ENCODE data around the gene TMEM131. TPM values are rescaled to one million over a fixed set of nuclear protein-coding genes. Genes with fewer than 3 reads are reported as not detected.
"Not testable (repeated sequence)": the region's sequence is repeated elsewhere in the genome, so short reads cannot be mapped to it uniquely, and the experiment has no call there.

Gene TMEM131
- total RNA-seq, 1 experiment from 2014 or later, result 32.4 TPM

DNA sequence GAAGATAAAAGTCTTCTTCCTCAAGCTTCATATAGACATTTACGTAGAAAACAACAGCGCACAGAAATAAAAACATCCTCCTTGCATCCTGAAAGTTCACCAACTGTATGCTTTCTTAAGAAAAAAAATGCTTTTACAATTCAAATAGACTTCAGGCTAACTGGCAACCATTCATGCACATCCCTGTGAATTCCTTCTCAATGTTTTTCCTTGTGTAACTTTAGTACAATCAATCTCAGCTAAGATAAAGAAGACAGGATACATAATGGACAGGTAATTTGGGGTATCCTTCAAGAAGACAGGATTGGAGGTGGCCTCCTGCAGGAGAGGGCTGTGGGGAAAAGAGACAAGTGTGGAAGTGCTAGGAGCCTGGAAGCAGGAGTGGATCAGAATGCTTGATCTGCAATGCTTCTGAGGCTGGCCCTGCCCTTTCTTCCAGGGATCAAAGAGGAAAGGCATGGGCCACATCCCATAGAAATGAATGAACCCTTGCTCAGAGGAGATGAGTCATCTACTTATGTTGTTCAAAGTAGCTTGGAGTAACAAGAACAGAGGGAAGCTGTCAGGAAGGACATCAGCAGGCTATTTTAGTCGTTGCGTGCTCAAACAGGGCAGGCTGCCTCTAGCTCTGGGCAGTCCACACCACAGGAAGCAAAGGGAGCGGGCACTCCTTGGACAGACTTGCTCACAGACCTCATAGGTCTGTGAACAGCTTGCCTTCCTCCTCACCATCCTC, 126.6 kb downstream of the TMEM131 start:
- DNase-seq (ENCODE audit: low read depth), result peak; percentile 100

DNA sequence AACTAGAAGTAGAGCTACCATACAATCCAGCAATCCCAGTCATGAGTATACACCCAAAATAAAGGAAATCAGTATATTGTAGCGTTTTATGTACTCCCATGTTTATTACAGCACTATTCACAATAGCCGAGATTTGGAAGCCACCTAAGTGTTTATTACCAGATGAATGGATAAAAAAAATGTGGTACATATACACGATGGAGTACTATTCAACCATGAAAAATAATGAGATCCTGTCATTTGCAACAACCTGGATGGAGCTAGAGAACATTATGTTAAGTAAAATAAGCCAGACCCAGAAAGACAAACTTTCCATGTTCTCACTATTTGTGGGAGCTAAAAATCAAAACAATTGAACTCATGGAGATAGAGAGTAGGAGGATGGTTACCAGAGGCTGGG, 131.9 kb downstream of the TMEM131 start:
- DNase-seq (ENCODE audit: low read depth), result no peak

DNA sequence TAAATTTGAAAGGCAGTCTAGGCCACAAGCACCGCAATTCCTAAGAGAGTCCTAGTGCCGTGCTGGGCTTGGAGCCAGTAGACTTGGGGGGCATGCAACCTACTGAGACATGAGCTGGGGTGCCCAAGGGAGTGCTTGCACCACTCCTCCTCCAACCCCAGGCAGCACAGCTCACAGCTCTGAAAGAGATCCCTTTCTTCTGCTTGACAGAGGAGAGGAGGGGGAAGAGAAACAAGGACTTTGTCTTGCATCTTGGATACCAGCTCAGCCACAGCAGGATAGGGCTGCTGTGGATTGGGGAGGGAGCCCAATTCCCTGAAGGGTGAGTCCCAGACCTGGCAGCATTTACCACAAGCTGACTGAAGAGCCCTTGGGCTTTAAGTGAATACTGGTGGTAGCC, 134.6 kb downstream of the TMEM131 start:
- peak; percentile 60 for DNase-seq (ENCODE audit: low read depth)

DNA sequence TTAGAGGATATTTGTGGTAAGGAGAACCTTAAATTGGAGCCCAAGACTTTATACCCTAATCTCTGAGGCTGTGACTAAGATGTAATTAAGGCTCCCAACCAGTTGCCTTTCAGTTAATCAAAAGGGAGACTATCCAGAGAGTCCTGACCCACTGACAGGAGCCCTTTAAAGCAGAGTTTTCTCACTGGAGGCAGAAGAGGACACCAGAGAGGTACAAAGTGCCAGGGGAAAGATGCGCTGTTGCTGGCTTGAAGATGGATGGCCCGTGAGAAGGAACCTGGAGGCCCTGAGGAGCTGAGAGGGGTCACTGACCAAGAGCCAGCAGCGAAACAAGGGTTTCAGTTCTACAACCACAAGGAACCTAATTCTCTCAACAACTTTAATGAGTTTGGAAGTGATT, 137.3 kb downstream of the TMEM131 start:
- peak; percentile 33 for DNase-seq (ENCODE audit: low read depth)

DNA sequence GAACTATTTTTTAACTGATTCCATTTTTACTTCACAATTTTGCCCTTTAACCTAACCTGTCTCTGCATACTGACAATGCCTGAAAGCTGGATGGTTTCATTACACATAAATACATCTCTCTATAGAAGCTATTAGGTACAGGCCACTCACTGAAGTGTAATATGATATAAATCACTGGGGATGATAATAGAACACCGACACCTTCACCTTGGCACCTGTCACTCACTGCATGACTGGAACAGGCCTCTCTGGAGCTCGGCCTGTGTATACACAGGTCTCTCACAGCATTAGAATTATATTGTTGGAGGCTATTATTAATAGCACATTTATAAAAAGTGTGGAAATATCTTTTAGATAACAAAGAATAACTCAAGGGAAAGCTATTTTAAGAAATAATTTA, 138.2 kb downstream of the TMEM131 start:
- DNase-seq (ENCODE audit: low read depth), result no peak

DNA sequence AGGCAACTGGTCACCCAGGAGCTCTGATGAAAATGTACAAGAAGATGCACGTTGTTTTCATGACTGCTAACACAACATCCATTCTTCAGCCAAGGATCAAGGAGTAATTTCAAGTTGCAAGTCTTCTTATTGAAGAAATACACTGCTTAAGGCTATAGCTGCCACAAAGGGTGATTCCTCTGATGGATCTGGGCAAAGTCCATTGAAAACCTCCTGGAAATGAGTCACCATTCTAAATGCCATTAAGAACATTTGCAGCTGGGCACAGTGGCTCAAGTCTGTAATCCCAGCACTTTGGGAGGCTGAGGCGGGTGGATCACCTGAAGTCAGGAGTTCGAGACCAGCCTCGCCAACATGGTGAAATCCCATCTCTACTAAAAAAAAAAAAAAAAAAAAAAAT, 142.7 kb downstream of the TMEM131 start:
- peak; percentile 93 for DNase-seq (ENCODE audit: low read depth)

DNA sequence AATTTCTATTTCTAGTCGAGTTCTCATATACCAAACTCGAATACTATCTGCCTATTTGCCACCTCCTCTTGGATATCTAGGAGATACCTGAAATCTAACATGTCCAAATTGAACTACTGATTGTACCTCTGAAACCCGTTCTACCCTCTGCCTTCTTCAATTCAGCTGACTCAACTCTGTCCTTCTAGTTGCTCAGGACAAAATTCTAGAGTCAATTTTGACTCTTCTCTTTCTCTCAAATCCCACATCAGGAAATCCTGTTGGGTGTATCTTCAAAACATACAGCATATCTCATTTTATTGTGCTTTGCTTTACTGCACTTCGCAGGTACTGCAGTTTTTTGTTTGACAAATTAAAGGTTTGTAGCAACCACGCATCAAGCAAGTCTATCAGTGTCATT, 144.6 kb downstream of the TMEM131 start:
- DNase-seq (ENCODE audit: low read depth), result no peak

DNA sequence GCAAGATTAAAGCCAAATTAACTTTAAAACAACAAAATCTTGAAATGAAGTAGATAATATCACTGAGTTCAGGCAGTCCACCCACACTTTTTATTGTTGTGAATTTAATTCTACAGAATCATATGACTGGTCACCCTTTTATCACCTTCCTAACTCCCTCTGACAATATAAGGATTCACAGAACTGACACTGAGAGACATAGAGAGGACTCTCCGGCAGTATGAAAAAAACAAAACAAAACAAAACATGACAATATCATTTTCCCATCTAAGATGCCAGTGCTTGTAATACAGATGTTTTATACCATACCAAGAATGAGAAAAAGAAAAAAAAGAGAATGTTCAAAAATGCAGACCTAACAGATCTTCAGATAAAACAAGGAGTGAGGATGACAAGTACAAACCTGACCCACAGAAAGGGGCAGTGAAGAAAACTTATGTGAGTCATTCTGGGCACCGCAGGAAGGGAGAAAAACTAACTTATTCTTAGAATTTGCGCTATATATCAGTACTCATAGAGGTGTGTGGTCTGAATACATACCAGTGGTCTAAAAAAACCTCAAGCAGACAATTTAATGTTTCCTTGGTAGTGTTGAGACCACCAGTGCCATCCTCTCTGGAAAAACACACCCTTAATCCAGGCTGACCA, 145.7 kb downstream of the TMEM131 start:
- peak; percentile 86 for DNase-seq (ENCODE audit: low read depth)

DNA sequence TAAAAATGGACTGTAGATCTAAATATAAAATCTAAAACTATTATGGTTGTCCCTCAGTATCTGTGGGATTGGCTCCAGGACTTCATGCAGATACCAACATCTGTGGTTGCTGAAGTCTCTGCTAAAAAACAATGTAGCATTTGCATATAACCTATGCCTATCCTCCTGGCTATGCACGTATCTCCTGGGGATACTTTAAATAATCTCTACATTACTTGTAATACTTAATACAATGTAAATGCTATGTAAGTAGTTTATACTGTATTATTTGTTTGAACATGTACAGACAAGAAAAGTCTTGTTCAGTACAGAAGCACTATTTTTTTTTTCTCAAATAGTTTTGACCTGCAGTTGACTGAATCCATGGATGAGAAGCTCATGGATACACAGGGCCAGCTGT, 147.4 kb downstream of the TMEM131 start:
- DNase-seq (ENCODE audit: low read depth), result no peak

DNA sequence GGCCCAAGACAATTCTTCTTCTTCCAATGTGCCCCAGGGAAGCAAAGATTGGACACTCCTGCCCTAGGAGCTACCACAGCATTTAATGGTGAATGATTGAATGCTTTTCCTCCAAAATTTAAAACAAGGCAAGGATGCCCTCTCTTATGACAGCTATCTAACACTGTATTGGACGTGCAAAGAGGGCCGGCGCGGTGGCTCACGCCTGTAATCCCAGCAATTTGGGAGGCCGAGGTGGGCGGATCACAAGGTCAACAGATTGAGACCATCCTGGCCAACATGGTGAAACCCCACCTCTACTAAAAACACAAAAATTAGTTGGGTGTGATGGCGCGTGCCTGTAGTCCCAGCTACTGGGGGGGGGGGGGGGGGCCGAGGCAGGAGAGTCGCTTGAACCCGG, 149.0 kb downstream of the TMEM131 start:
- DNase-seq (ENCODE audit: low read depth), result not testable (repeated sequence)

DNA sequence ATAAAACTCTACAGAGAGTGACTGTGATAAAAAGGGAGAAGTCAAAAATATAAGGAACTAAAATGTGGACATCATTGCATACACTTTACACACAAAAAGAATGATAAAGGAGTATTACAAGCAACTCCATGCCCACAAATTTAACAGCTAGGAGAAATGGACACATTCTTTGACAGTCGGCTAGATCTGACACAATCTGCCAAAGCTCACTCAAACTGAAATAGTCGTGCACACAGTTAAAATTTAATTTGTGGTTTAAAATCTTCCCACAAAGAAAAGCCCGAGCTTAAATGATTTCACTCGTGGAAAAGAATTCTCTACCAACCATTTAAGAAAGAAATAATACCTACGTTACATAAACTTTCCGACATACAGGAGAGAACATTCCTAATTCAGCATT, 149.9 kb downstream of the TMEM131 start:
- no peak for DNase-seq (ENCODE audit: low read depth)

DNA sequence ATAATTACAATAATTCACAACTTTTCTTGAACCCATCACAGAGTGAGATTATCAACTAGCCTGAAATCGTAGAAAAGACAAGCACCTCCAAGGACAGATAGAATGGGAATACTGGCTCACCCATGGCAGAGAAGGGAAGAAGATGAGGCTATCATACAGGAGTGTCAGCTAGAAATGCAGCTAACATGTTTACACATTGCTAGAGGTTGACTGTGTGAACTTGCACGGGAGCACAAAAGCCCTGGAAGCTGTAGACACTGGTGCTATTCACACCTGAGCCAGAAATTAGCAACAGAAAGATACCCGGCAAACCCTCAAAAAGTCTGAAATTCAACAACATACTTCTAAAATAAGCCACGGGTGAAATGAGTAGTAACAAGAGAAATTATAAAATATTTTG, 150.6 kb downstream of the TMEM131 start:
- DNase-seq (ENCODE audit: low read depth), result no peak

DNA sequence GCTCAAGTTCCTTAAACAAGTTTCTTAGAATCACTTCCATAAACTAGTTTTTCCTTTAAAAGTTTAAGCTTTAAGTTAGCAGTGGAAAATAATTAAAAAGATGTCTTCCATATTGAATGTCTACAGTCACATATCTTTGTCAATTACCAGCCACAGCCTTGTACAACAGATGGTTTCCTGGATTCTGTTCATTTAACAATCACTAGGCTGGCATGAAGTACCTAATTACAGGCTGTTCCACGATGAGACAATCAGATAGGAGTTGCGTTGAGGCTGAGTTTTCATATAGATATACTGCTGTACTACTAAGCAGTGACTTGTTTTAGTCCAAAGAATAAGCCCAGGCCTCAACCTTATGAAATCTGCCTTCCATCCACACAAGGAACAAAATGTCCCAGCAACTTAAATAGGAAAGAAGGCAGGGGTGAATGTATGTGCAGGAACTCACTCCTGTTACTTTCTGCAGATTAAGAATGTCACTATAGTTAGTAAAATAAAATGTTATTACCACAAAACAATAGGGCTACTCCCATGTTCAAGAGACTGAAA, 151.4 kb downstream of the TMEM131 start:
- DNase-seq (ENCODE audit: low read depth), result no peak

DNA sequence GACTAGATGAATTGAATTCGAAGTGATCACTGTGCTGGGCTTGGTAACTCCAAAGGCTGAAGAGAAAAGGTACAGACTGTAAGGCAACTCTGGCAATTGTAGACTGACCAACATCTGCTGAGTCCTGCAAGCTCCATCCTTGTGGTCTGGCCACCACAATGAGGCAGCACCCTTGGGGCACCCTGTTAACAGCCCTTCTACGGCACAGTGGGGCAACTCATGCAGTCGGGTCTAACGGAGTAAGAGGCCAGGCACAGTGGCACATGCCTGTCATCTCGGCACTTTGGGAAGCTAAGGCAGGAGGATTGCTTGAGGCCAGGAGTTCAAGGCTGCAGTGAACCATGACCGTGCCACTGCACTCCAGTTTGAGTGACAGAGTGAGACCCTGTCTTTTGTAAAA, 155.6 kb downstream of the TMEM131 start:
- DNase-seq (ENCODE audit: low read depth), result peak; percentile 79

DNA sequence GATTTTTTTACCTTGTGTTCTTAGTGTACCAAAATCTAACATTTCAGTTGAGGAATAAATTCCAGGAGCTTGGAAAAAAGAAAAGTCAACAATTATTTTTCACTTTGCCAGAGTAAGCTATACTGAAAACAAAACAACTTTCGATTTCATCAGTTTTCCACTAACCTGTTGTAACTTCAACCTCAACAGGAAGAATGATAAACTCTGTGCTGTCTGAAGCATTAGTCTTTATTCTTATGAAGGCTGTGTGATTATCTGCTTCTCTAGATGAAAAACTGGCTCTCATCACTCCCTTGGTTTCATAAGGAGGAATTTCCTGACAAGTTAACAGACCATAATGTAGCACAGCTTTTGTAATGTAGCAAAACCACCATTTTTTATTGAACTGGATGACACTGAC, 161.1 kb downstream of the TMEM131 start:
- no peak for DNase-seq (ENCODE audit: low read depth)

DNA sequence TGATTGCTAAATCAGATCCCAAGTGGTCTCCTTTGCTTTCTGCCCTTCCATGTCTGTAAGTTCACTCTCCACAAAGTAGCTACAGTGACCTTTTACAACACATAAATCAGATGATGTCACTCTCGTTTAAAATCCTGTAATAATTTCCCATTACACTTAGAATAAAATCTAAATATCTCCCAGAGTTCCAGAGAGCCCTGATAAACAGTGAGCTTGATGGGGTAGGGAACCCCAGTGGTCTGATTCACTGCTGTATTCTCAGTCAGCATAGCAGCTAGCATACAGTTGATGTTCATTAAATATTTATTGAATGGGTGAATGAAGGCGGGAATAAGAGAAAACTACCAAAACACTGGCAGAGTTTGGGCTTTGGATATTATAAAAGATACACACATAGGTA, 164.6 kb downstream of the TMEM131 start:
- no peak for DNase-seq (ENCODE audit: low read depth)

DNA sequence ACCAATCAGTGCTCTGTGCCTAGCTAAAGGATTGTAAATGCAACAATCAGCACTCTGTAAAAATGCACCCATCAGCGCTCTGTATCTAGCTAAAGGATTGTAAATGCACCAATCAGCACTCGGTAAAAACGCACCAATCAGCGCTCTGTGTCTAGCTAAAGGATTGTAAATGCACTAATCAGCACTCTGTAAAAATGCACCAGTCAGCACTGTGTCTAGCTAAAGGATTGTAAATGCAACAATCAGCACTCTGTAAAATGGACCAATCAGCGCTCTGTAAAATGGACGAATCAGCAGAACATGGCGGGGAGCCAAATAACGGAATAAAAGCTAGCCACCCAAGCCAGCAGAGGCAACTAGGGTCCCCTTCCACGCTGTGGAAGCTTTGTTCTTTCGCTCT, 166.5 kb downstream of the TMEM131 start:
- DNase-seq (ENCODE audit: low read depth), result not testable (repeated sequence)

DNA sequence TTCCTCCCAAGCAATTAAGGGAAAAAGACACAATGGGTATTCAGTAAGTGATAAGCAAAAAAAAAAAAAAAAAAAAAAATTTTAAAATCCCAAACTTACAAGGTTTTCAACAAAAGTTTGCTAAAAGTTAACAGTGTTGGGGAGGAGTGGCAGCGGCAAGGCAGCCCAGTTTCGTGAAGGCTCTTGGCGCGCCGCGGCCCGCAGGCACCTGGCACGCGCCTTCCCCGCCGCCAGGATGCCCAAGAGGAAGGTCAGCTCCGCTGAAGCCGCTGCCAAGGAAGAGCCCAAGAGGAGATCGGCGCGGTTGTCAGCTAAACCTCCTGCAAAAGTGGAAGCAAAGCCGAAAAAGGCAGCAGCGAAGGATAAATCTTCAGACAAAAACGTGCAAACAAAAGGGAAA, 168.7 kb downstream of the TMEM131 start:
- not testable (repeated sequence) for DNase-seq (ENCODE audit: low read depth)

DNA sequence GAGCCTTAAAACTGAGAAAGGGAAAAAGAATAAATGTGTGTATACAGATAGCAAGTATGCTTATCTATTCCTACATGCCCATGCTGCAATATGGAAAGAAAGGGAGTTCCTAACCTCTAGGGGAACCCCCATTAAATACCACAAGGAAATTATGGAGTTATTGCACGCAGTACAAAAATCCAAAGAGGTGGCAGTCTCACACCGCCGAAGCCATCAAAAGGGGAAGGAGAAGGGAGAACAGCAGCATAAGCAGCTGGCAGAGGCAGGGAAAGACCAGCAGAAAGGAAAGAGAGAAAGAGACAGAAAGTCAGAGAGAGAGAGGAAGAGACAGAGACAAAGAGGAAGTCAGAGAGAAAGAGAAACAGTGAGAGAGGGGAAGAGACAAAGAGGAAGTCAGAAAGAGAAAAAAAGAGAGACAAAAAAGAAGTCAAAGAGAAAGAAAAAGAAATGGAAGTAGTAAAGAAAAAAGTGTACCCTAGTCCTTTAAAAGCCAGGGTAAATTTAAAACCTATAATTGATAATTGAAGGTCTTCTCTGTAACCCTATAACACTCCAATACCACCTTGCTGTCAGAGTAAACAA, 169.4 kb downstream of the TMEM131 start:
- not testable (repeated sequence) for DNase-seq (ENCODE audit: low read depth)

DNA sequence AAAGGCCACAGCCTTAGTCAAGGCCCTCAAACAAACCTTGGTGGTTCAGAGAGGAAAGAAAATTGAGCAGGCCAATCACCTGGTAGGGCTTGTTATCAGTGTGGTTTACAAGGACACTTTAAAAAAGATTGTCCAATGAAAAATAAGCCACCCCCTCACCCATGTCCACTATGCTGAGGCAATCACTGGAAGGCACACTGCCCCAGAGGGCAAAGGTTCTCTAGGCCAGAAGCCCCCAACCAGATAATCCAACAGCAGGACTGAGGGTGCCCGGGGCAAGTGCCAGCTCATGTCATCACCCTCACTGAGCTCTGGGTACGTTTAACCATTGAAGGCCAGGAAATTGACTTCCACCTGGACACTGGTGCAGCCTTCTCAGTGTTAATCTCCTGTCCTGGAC, 171.7 kb downstream of the TMEM131 start:
- DNase-seq (ENCODE audit: low read depth), result not testable (repeated sequence)

DNA sequence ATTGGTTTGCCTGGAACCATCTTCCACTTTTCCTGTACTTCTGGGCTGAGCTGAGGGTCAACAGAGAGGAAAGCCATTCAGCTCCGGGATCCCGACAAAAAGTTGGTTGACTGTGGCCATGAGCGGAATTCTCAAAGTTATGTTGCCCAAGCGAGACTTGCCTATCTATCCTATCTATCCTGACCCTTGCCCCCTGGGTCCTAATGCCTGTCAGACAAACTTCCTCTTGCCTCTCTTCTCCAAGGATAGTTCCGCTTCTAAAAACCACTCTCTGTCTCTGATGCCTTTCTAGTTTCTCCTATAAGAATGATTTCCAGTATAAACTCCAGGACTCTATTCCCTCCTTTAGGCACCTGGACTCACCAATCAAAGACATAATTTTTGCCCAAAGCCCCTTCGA, 173.9 kb downstream of the TMEM131 start:
- DNase-seq (ENCODE audit: low read depth), result not testable (repeated sequence)

DNA sequence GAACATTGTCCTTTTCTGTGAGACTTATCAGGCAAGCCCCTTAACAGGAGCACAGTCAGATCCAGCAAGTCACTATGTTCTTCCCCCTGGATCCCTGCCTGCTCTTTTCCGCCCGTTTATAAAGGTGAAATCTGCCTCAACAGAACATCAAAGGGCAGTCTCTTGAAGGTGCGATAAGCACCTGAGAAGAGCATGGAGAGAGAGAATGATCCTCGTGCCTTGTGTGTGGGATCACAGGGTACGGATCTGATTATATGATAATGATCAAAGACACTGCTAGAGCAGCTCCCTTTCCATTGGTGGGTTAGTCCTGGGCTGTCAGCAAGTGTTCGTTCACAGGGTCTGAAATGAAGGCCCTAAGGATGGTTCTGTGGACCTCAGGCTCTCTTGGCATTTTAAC, 176.0 kb downstream of the TMEM131 start:
- DNase-seq (ENCODE audit: low read depth), result no peak

DNA sequence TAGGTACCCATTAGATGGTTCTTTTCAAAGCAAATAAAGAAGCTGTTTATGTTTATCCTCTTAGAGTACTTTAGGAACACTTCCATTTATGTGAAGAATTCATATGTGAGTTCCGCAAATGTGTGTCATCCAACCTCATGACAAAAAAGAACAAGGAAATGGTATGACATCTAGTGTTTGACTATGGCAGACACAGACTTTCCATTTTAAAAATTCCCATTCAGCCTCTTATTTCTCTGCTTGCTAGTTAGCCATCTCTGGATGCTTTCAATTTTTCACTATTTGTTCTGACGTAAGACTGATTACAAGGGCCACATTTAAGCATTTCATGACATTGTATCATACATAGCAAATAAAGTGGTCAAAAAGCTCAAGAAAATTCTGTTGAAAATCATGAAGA, 179.3 kb downstream of the TMEM131 start:
- DNase-seq (ENCODE audit: low read depth), result no peak

Measured in RPMI7951 (cell line).